Spleen (tissue), 7 donors: Measurements from ENCODE around the gene GRID2.

ENCODE experiments used
- CTCF ChIP-seq, 11 experiments: fragments of 200-600 bp in 7 of 11; fragments of 450-650 bp in 4 of 11; sonication (generic) in 4 of 11; IDR thresholded peaks in 8 of 11; conservative IDR thresholded peaks in 3 of 11; 1 replicate in 7 of 11; 2 replicates in 4 of 11; pipeline versions ENCODE4 v1.4.0 to v1.8.0; 2016 to 2021; ENCODE audit warnings: antibody characterized with exemption in 11 of 11, inconsistent platforms in 4 of 11, mild to moderate bottlenecking in 1 of 11
- POLR2A ChIP-seq, 3 donors: fragments of 450-650 bp; IDR thresholded peaks; one replicate each; pipeline ENCODE4 v1.5.1; 2017; ENCODE audit warnings: antibody characterized with exemption in 3 of 3, mild to moderate bottlenecking in 1 of 3
- donor health status: DM: no; HTN: no; CAD: no; lungs with moderate emphysema.
- donor health status: DM: no; HTN: no; CAD: no.
- donor health status: DM: no; HTN: no; CAD: no.

- TF ChIP-seq CTCF (IDR thresholded peaks at IDR 0.05 in 8 of 11, conservative IDR thresholded peaks at IDR 0.05 in 3 of 11) (no peak), POLR2A (IDR thresholded peaks at IDR 0.05) (no peak)
Observed at GRCh38 chr4:92501456-92501855, 197.7 kb downstream of the GRID2 start.
